HG03025 (cell line): Measurements from ENCODE around the gene AMER2.

Source experiments
- ATAC-seq: cut with Tn5 transposase; IDR thresholded peaks from one replicate; pipeline ENCODE4 v1.9.1; 2021; ENCODE audit warnings: mild to moderate bottlenecking, moderate library complexity; ENCODE audit not compliant: unreplicated experiment, low FRiP score

The AMER2 gene

GRCh38 chr13:25186187-25186586 lies 14.1 kb upstream of the AMER2 start:
- ATAC-seq: no peak

GRCh38 chr13:25181597-25181996 lies 9.5 kb upstream of the AMER2 start:
- ATAC-seq: peak; percentile 40

- peak; percentile 67 for ATAC-seq
Observed at GRCh38 chr13:25180775-25181537, 8.9 kb upstream of the AMER2 start.

GRCh38 chr13:25179832-25180774 lies 8.0 kb upstream of the AMER2 start:
- ATAC-seq: no peak

- no peak for ATAC-seq
Observed at GRCh38 chr13:25179011-25179410, 6.9 kb upstream of the AMER2 start.

GRCh38 chr13:25178070-25178469 lies 6.0 kb upstream of the AMER2 start:
- no peak for ATAC-seq

GRCh38 chr13:25177636-25178035 lies 5.5 kb upstream of the AMER2 start:
- ATAC-seq: no peak

GRCh38 chr13:25177012-25177411 lies 4.9 kb upstream of the AMER2 start:
- ATAC-seq: no peak

- ATAC-seq: no peak
Observed at GRCh38 chr13:25175431-25175830, 3.3 kb upstream of the AMER2 start.

- no peak for ATAC-seq
Observed at GRCh38 chr13:25175026-25175425, 2.9 kb upstream of the AMER2 start.

- no peak for ATAC-seq
Observed at GRCh38 chr13:25174304-25174703, 2.2 kb upstream of the AMER2 start.

- no peak for ATAC-seq
Observed at GRCh38 chr13:25172303-25172630, 179 bp upstream of the AMER2 start.

GRCh38 chr13:25171170-25171516 lies 945 bp downstream of the AMER2 start:
- no peak for ATAC-seq

GRCh38 chr13:25170554-25171111 lies 1.5 kb downstream of the AMER2 start:
- ATAC-seq: no peak

- ATAC-seq: no peak
Observed at GRCh38 chr13:25169951-25170553, 2.0 kb downstream of the AMER2 start.

- no peak for ATAC-seq
Observed at GRCh38 chr13:25169356-25169755, 2.7 kb downstream of the AMER2 start.

GRCh38 chr13:25168790-25169189 lies 3.3 kb downstream of the AMER2 start:
- ATAC-seq: no peak

GRCh38 chr13:25167382-25168174 lies 4.5 kb downstream of the AMER2 start:
- ATAC-seq: no peak

- no peak for ATAC-seq
Observed at GRCh38 chr13:25166306-25166705, 5.8 kb downstream of the AMER2 start.

GRCh38 chr13:25165663-25166062 lies 6.4 kb downstream of the AMER2 start:
- no peak for ATAC-seq
